ENCODE measurements around the gene RALY.
"Not testable (repeated sequence)": the region's sequence is repeated elsewhere in the genome, so short reads cannot be mapped to it uniquely, and the experiment has no call there.

The RALY gene

DNA sequence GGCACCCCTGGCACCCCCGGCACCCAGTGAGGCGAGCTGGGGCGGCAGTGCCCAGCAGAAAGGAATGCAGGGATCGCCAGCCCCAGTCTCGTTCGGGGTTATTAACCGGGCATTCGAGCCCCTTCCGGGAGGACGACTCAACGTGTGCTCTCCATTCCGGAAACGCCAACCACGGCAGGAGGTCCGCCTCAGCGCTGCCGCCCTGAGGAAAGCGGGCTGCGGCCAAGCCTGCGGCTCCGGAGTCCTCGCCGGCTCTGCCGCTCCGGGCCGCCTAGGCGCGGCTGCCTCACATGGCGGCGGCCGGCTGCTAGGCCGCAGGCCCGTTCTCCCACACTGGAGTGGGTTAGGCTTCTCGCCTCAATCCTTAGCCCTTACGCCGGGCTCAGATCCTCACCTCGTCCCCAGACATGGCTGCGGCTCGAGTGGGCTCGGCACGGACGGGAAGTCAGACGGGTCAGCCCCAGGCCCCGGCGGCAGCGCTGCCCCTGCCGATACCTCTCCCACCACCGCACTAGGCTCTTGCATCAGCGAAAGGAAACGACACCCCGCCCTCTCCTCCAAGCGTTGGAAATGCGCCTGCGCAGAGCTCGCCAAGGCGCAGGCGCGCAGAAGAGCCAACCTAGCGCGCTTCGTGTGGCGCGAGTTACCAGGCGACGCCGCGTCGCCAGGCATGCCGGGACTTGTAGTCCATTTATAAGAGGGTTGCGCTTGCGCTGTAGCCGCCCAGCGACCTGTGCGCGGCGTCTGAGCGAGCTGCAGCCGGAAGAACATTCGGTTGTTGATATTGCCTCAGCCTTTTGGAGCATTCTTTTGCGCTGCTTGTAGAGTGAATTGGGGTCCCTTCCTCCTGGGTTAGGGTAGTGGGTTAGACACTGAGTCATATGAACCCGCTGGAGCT is 118.2 kb downstream of the RALY start, which contains the start of gene EIF2S2:
Gene EIF2S2 (minus strand): TSS at position 542 of the 898 bp plus-strand sequence. CDS start 133 bp downstream, at position 409.
- DNase-seq, result peak; percentile 98

- DNase-seq, result no peak
Measured at GRCh38 chr20:34112600-34113101, 118.9 kb downstream of the RALY start.

DNA sequence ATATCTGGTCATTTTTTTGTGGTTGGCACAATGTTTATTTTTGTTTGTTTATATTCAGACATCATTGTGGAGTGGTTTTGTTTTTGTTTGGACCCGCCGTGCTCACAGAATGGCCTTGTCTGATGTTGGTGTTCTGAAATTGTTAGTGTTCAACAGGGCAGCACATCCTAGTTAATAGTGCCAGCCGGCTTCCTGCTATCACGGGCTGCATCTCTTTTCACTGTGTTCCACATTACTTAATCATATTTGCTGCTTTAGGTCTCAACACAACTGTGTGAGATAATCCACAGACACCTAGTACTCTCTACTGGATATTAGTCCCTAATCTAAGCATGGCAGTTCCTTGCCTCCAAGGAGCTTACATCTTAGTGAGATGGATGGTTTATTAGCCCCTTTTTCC is 121.1 kb downstream of the RALY start:
- no peak for DNase-seq

DNA sequence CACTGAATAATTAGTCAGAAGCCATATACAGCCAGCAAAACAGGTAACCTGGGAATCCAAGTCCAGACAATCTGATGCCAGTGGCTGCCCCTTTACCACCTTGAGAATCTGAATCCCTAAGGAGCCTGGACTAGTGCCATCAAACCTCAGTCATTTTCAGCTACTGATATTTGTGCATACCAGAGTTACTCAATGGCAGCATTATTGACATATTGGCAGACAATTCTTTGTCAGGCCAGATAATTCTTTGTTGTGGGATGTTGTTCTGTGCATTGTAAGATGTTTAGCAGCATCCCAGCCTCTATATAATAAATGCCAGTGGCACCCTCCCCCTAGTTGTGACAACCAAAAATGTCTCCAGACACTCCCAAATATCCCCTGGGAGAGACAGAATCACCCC is 121.5 kb downstream of the RALY start:
- no peak for DNase-seq

GRCh38 chr20:34120213-34120612 is 126.5 kb downstream of the RALY start:
- no peak for DNase-seq

DNA sequence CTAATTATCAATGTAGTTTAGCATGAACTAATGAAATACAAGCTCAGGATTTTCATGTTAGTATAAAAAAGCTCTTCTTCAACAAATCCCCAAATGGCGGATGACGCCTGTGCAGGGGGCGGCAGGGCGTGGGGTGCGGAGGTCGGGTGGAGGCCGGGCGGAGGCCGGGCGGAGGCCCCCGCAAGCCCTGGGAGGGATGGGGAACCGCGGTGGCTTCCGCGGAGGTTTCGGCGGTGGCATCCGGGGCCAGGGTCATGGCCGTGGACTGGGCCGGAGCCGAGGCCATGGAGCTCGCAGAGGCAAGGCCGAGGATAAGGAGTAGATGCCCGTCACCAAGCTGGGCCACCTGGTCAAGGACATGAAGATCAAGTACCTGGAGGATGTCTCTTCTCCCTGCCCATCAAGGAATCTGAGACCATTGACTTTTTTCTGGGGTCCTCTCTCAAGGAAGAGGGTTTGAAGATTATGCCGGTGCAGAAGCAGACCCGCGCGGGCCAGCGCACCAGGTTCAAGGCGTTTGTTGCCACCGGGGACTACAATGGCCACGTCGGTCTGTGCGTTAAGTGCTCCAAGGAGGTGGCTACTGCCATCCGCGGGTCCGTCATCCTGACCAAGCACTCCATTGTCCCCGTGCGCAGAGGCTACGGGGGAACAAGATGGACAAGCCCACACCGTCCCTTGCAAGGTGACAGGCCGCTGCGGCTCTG is 128.7 kb downstream of the RALY start:
- DNase-seq, result no peak

GRCh38 chr20:34123309-34123708 is 129.6 kb downstream of the RALY start:
- no peak for DNase-seq

DNA sequence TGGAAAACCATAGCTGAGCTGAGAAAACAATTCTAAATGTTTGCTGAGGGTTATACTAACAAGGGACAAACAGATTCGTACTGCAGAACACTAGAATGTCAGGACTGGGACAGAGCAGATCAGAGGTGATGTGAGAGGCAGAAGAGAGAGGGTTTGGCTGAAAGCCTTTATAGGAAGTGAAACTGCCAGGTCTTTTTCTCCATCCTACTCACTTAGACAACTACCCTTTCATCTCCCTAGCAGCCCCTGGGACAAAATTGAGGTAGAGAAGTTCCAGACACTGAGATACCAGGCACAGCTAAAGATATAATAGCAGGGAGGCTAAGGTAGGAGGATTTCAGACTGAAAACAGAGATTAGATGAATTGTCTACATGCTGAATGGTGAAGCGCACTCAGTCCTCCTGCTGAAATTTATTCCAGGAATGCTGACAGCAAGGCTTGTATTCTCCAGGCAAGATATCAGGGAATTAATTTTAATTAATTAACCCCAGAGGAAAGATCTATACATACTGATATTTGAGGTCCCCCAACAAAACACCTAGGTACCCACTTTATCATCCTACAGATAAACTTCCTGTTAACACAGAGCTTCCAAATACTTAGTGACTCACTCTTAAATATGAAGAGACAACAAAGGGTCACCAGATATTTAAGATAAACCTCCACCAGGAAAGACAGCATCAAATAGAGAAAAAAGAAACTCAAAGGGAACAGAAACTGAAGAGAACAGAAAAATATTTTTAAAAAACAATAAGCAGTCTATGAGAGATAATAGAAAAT is 130.9 kb downstream of the RALY start:
- DNase-seq, result no peak

DNA sequence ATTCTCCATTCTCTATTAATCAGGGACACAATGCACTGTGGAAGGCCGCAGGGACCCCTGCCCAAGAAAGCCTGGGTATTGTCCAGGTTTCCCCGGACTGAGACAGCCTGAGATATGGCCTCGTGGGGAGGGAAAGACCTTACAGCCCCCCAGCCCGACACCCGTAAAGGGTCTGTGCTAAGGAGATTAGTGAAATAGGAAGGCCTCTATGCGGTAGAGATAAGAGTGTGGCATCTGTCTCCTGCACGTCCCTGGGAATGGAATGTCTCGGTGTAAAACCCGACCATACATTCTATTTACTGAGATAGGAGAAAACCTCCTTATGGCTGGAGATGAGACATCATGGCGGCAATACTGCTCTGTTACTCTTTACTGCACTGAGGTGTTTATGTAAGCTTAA is 134.1 kb downstream of the RALY start:
- DNase-seq, result no peak

DNA sequence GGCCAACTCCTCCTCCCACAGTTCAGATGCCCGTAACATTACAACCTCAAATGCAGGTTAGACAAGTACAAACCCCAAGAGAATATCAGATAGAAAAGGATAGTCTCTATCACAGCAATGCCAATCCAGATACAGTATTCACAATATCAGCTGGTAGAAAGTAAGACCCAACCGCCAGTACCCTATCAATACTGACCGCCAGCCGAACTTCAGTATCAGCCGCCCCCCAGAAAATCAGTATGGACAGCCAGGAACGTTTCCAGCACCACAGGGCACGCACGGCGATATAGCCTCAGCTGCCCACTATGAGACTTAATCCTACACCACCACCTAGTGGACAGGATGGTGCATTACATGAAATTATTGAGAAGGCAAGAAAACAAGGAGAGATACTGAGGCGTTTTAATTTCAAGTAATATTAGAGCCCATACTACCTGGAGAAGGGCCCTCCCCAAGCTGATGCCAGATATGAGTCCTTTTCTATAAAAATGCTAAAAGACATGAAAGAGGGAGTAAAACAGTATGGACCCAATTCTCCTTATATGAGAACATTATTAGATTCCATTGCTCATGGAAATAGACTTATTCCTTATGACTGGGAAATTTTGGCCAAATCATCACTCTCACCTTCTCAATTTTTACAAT is 135.9 kb downstream of the RALY start:
- DNase-seq, result peak; percentile 41

GRCh38 chr20:34131491-34131890 is 137.8 kb downstream of the RALY start:
- no peak for DNase-seq

- DNase-seq, result not testable (repeated sequence)
Measured at GRCh38 chr20:34132491-34132890, 138.8 kb downstream of the RALY start.

- not testable (repeated sequence) for DNase-seq
Measured at GRCh38 chr20:34132943-34133342, 139.2 kb downstream of the RALY start.

GRCh38 chr20:34133365-34133860 is 139.7 kb downstream of the RALY start:
- not testable (repeated sequence) for DNase-seq

Measured in GDM1 (cell line).